Muscle layer of colon (tissue), 2 donors: Measurements from ENCODE around the gene RBM6.
A peak's percentile ranks its signal among the peaks of the same experiment; 100 is the strongest.

Experiments used
- H3K27ac ChIP-seq: one replicate; pipeline ENCODE4 v1.7.0; 2013; ENCODE audit warnings: low read depth, mild to moderate bottlenecking, low read length, moderate library complexity
- H3K27me3 ChIP-seq, 2 donors: one replicate each; pipeline ENCODE4 v1.7.0; 2013; ENCODE audit warnings: low read length in 2 of 2, mild to moderate bottlenecking in 2 of 2; ENCODE audit not compliant: insufficient read depth in 2 of 2, control insufficient read depth in 1 of 2
- H3K36me3 ChIP-seq: one replicate; pipeline ENCODE4 v1.7.0; 2013; ENCODE audit warnings: mild to moderate bottlenecking, low read length; ENCODE audit not compliant: insufficient read depth
- H3K4me1 ChIP-seq: one replicate; pipeline ENCODE4 v1.7.0; 2013; ENCODE audit warnings: mild to moderate bottlenecking, low read length; ENCODE audit not compliant: insufficient read depth
- H3K4me3 ChIP-seq, 2 donors: one replicate each; pipeline ENCODE4 v1.7.0; 2013; ENCODE audit warnings: low read length in 2 of 2, low read depth in 1 of 2, mild to moderate bottlenecking in 1 of 2, moderate library complexity in 1 of 2
- H3K9ac ChIP-seq: one replicate; pipeline ENCODE4 v1.7.0; 2013; ENCODE audit warnings: low read length
- H3K9me3 ChIP-seq: one replicate; pipeline ENCODE4 v1.7.0; 2013; ENCODE audit warnings: mild to moderate bottlenecking, low read length
- donor health status: abdominal sarcoma.
- donor health status: Adenocarcinoma of cecum.

Gene RBM6

DNA sequence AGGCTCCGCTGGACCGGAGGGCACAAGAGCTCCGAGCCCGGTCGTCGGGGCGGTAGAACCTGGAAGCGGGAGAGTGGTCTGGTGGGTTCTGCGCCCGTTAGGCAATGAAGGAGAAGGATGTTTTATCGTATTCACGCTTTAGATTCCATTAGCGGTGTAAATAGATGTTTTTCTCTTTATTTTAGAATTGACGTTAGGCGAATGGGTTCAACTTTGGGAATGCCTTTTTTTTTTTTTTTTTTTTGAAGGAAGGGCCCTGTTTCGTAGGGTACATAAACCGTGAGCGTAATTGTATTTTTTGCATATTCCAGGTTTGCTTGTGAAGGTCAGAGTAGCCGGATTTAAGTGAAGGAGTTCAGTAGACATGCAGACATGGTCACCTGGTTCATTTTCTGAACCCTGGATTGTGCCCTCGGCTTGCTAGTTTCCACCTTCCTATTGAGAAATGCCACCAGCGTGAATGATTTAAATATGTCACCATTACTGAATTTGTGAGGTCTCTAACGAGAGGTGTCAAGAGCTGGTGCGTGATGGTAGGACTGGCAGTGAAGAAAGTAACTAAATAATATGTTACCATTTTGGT, 808 bp downstream of the RBM6 start:
- Histone ChIP-seq H3K27me3 (no peaks in the 10 kb centered on the region), H3K4me1 (peaks cover 7% of the 10 kb centered on the region), H3K4me3 (peak overlapping the region; percentile 85 to 87), H3K9ac (peak overlapping the region; percentile 90), H3K9me3 (no peaks in the 10 kb centered on the region), H3K27ac (peak overlapping the region; percentile 90), H3K36me3 (no peaks in the 10 kb centered on the region)

DNA sequence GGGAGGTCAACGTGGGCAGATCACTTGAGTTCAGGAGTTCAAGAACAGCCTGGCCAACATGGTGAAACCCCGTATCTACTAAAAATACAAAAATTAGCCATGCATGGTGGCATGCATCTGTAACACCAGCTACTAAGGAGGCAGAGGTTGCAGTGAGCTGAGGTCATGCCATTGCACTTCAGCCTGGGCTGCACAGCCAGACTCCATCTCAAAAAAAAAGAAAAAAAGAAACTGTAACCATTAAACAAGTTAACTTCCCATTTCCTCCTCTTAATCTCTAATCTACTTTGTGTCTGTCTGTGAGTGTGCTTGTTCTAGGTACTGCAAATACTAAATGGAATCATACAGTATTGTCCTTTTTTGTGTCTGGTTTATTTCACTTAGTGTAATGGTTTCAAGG, 2.7 kb downstream of the RBM6 start:
- Histone ChIP-seq H3K9me3 (no peaks in the 10 kb centered on the region), H3K9ac (no peak overlapping the region), H3K4me3 (no peak overlapping the region), H3K4me1 (peaks cover 7% of the 10 kb centered on the region), H3K27me3 (no peaks in the 10 kb centered on the region), H3K36me3 (no peaks in the 10 kb centered on the region), H3K27ac (no peak overlapping the region)

GRCh38 chr3:49952924-49953323, 13.0 kb downstream of the RBM6 start:
- H3K9me3 ChIP-seq, result no peaks in the 10 kb centered on the region
- H3K4me1 ChIP-seq, result peaks cover 7% of the 10 kb centered on the region
- H3K27me3 ChIP-seq, result no peaks in the 10 kb centered on the region
- no peak overlapping the region for H3K4me3 ChIP-seq
- no peak overlapping the region for H3K27ac ChIP-seq
- H3K36me3 ChIP-seq, result no peaks in the 10 kb centered on the region
- no peak overlapping the region for H3K9ac ChIP-seq

- Histone ChIP-seq H3K9ac (no peak overlapping the region), H3K4me1 (peaks cover 7% of the 10 kb centered on the region), H3K27ac (no peak overlapping the region), H3K4me3 (no peak overlapping the region), H3K27me3 (no peaks in the 10 kb centered on the region), H3K9me3 (no peaks in the 10 kb centered on the region), H3K36me3 (no peaks in the 10 kb centered on the region)
Observed at GRCh38 chr3:49955636-49956035, 15.7 kb downstream of the RBM6 start.

GRCh38 chr3:49966233-49966942, 26.4 kb downstream of the RBM6 start:
- no peaks in the 10 kb centered on the region for H3K9me3 ChIP-seq
- peaks cover 10% of the 10 kb centered on the region for H3K36me3 ChIP-seq
- H3K27me3 ChIP-seq, result no peaks in the 10 kb centered on the region
- no peak overlapping the region for H3K9ac ChIP-seq
- no peak overlapping the region for H3K4me3 ChIP-seq
- peaks cover 20% of the 10 kb centered on the region for H3K4me1 ChIP-seq
- H3K27ac ChIP-seq, result no peak overlapping the region

GRCh38 chr3:49967291-49967690, 27.3 kb downstream of the RBM6 start:
- no peak overlapping the region for H3K4me3 ChIP-seq
- no peaks in the 10 kb centered on the region for H3K27me3 ChIP-seq
- peaks cover 10% of the 10 kb centered on the region for H3K36me3 ChIP-seq
- H3K9me3 ChIP-seq, result no peaks in the 10 kb centered on the region
- H3K27ac ChIP-seq, result peak overlapping the region; percentile 44
- H3K4me1 ChIP-seq, result peaks cover 20% of the 10 kb centered on the region
- no peak overlapping the region for H3K9ac ChIP-seq

DNA sequence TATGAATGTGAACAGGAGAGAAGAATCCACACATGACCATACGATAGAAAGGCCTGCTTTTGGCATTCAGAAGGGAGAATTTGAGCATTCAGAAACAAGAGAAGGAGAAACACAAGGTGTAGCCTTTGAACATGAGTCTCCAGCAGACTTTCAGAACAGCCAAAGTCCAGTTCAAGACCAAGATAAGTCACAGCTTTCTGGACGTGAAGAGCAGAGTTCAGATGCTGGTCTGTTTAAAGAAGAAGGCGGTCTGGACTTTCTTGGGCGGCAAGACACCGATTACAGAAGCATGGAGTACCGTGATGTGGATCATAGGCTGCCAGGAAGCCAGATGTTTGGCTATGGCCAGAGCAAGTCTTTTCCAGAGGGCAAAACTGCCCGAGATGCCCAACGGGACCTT, 28.4 kb downstream of the RBM6 start:
- Histone ChIP-seq H3K27ac (no peak overlapping the region), H3K9ac (no peak overlapping the region), H3K36me3 (peaks cover 10% of the 10 kb centered on the region), H3K4me3 (no peak overlapping the region), H3K27me3 (no peaks in the 10 kb centered on the region), H3K4me1 (peaks cover 20% of the 10 kb centered on the region), H3K9me3 (no peaks in the 10 kb centered on the region)

GRCh38 chr3:49972656-49973055, 32.7 kb downstream of the RBM6 start:
- peaks cover 3% of the 10 kb centered on the region for H3K4me1 ChIP-seq
- no peak overlapping the region for H3K27ac ChIP-seq
- H3K9me3 ChIP-seq, result no peaks in the 10 kb centered on the region
- no peaks in the 10 kb centered on the region for H3K27me3 ChIP-seq
- H3K36me3 ChIP-seq, result peaks cover 14% of the 10 kb centered on the region
- no peak overlapping the region for H3K4me3 ChIP-seq
- no peak overlapping the region for H3K9ac ChIP-seq

DNA sequence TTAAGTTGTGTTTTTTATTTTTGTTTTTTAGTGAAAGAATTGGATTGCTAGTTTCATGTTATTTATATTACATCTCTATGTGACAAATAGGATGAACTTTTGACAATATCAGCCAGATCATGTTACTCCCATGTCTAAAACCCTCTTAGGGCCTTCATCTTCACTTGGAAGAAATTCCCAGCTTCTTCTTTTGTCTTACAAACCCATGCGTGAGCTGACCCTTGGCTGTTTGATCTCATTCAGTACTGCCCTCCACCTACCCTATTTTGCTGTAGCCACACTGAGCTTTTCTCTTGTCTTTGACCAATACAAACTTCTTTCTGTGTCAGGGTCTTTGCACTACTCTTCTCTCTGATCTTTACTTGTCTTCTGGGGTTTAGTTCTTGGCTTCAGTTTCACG, 37.0 kb downstream of the RBM6 start:
- Histone ChIP-seq H3K4me1 (no peaks in the 10 kb centered on the region), H3K36me3 (peaks cover 22% of the 10 kb centered on the region), H3K9me3 (no peaks in the 10 kb centered on the region), H3K9ac (no peak overlapping the region), H3K27me3 (no peaks in the 10 kb centered on the region), H3K27ac (no peak overlapping the region), H3K4me3 (no peak overlapping the region)

- Histone ChIP-seq H3K27ac (no peak overlapping the region), H3K4me3 (no peak overlapping the region), H3K27me3 (no peaks in the 10 kb centered on the region), H3K9me3 (no peaks in the 10 kb centered on the region), H3K9ac (no peak overlapping the region), H3K36me3 (peaks cover 6% of the 10 kb centered on the region), H3K4me1 (peaks cover 7% of the 10 kb centered on the region)
Observed at GRCh38 chr3:49984394-49984793, 44.4 kb downstream of the RBM6 start.

DNA sequence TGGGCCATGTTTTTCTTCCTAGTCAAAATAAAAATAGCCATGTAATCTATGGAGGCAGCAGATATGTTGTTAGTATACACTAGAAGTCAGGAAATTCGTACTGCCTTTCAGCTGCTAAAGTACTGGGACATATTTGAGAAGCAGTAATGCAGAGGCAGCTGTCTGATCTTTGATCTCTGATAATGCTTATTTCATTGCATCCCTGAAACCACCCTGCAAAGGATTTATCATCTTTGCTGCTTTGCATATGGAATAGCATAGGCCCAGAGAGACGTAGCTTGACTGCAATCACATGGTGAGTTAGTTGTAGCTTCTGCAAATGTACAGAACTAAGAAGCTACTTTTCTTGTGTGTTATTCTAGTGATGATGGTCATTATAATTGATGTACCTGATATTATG, 52.4 kb downstream of the RBM6 start:
- Histone ChIP-seq H3K27me3 (no peaks in the 10 kb centered on the region), H3K9me3 (no peaks in the 10 kb centered on the region), H3K4me3 (no peak overlapping the region), H3K4me1 (no peaks in the 10 kb centered on the region), H3K9ac (no peak overlapping the region), H3K27ac (no peak overlapping the region), H3K36me3 (peaks cover 6% of the 10 kb centered on the region)

DNA sequence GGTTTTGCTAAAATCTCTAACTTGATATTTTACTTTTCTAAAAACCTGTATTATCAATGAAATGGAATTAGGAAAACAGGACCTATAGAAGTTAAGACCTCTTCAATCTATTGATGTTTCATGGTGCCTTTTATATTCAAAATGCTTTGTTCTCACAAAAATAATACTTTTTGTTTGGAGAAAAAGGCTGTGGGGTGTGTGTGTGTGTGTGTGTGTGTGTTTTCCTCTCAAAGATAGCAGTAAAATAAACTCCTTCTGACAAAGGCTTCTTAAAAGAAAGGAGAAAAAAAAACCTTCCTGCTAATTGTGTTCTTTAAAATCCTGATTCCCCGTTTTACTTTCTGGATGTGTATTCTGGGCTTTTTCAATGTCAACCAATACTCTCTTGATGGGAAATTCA, 54.5 kb downstream of the RBM6 start:
- Histone ChIP-seq H3K9me3 (no peaks in the 10 kb centered on the region), H3K4me1 (no peaks in the 10 kb centered on the region), H3K36me3 (peaks cover 5% of the 10 kb centered on the region), H3K27me3 (no peaks in the 10 kb centered on the region), H3K27ac (no peak overlapping the region), H3K9ac (no peak overlapping the region), H3K4me3 (no peak overlapping the region)
